ENCODE results near the gene LHPP.

DNA sequence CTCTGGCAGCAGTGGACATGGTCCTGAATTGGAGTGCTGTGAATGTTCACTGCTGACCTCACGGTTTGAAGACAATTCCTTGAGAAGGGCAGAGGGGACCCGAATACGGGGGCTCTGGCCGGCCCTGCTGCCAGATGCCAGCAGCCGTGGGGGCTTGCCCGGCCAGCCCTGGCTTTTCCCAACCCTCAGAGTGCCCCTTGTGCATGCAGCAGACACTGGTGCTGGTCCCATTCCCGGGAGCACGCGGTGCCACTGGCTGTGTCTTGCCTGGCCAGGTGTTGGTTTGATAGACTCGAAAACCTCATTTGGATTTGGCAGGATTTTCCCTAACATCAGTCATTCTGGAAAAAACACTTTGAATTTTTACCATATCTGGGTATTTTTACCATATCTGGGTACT lies 49.1 kb downstream of the LHPP start:
- TF ChIP-seq POLR2AphosphoS5 (IDR thresholded peaks at IDR 0.05; ENCODE audit: low read depth, low read length) (no peak), POLR2A (IDR thresholded peaks at IDR 0.05; ENCODE audit: low read depth, low read length) (no peak), TAF1 (IDR thresholded peaks at IDR 0.05; ENCODE audit: borderline replicate concordance, low read depth, low read length) (no peak)

Measured in GM12892 (cell line).